Fibroblast of villous mesenchyme (primary cell): ENCODE measurements around the gene PPP2R2B. TPM values are rescaled to one million over a fixed set of nuclear protein-coding genes. Genes with fewer than 3 reads are reported as not detected.
A peak's percentile ranks its signal among the peaks of the same experiment; 100 is the strongest.
"Not testable (repeated sequence)": the region's sequence is repeated elsewhere in the genome, so short reads cannot be mapped to it uniquely, and the experiment has no call there.

Source experiments
- DNase-seq: peaks from one replicate; pipeline ENCODE4 v3.0.0-alpha.2; 2010; ENCODE audit warnings: low read depth
- H3K4me3 ChIP-seq: 2 replicates; pipeline ENCODE4 v1.5.1; 2011; ENCODE audit warnings: low read depth, mild to moderate bottlenecking, low read length
- total RNA-seq: library from RNA; depleted of rRNA; stranded (reverse); fragments of >200 nt; gene quantifications from 2 replicates; pipeline ENCODE4 v1.2.3, GENCODE V29; 2012
- TF ChIP-seq, protein P1 (sequence below): IDR thresholded peaks from 2 replicates; pipeline ENCODE4 v1.5.1; 2012; ENCODE audit warnings: low read depth, mild to moderate bottlenecking, low read length; ENCODE audit not compliant: insufficient read depth

Gene PPP2R2B
- total RNA-seq, 1 donor = 2.2 TPM

DNA sequence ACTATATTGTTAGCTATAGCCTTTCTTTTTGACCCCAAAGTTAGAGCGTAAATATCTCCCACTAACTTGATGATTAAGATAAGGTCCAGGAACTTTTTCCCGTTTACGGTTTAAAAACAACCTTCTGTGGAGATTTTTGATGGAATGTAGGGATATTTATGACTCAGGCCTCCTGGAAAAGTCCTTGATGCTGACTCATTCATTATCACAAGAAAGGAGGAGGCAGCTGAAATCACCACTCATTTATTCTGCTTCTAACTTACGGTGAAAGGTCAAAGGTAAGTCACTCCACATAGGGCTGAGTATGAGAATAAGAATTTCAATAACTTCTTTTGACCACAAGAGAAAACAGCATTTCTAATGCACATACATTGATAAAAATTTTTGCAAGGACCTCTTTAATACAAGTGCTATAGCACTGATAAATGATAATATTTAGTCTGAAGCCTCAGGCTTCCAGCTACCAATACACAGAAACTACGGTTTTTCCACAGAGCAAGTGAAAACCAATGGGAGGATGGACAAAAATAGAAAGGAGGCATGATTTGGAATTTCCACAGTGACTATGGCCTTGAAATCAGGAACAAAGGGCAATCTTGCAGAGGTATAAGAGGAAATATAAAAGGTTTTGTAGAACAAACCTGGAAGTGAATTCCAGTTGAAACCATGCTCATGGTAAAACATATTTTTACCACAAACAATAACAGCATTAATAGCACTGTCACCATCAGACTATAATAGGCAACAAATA, 146.5 kb downstream of the PPP2R2B start:
- TF ChIP-seq, protein P1, sequence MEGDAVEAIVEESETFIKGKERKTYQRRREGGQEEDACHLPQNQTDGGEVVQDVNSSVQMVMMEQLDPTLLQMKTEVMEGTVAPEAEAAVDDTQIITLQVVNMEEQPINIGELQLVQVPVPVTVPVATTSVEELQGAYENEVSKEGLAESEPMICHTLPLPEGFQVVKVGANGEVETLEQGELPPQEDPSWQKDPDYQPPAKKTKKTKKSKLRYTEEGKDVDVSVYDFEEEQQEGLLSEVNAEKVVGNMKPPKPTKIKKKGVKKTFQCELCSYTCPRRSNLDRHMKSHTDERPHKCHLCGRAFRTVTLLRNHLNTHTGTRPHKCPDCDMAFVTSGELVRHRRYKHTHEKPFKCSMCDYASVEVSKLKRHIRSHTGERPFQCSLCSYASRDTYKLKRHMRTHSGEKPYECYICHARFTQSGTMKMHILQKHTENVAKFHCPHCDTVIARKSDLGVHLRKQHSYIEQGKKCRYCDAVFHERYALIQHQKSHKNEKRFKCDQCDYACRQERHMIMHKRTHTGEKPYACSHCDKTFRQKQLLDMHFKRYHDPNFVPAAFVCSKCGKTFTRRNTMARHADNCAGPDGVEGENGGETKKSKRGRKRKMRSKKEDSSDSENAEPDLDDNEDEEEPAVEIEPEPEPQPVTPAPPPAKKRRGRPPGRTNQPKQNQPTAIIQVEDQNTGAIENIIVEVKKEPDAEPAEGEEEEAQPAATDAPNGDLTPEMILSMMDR = no peak
- peak; percentile 85 for DNase-seq
- no peak overlapping the region for H3K4me3 ChIP-seq

DNA sequence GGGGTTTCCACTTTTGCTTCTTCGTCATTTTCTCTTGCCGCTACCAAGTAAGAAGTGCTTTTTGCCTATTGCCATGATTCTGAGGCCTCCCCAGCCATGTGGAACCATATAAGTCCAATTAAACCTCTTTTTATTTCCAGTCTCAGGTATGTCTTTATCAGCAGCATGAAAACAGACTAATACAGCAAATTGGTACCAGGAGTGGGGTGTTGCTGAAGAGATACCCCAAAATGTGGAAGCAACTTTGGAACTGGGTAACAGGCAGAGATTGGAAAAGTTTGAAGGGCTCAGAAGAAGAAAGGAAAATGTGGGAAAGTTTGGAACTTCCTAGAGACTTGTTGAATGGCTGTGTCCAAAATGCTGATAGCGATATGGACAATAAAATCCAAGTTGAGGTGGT, 149.8 kb downstream of the PPP2R2B start:
- not testable (repeated sequence) for H3K4me3 ChIP-seq, DNase-seq

DNA sequence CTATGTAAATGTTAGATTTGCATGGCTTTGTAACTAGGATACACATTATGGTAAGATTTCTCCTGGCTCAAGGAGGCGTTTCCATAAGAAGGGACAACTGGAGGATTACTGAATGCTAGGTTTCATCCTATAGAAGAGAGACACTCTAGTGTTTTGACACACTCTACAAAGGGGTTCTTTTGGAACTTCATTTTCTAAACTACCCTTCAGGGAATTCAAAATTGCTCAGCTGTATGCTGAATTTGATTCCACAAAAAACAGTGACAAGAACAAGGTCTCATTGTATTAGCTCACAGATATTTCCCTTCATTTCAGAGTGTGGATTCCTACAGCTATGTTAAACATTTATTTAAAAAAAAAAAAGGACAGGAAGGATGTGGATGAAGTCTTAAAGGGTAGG, 151.7 kb downstream of the PPP2R2B start:
- no peak overlapping the region for H3K4me3 ChIP-seq

DNA sequence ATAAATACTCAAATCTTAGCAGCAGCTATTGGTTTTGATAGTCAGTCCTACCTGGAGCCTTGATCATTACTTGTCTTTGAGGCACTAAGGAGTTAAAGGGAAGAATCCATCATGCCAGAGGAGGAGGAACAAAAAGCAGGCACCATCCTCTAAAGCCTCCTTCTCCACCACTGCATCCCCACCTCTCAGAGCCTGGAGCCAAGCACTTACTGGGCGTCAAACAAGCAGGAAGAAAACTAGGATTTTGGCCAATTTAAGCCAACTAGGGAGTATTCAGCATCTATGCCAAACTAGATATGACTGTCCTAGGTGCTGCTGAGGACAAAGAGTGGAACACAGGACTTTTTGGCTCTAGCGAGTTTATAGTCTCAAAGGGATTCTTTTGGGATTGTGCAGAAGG, 152.5 kb downstream of the PPP2R2B start:
- DNase-seq = no peak
- TF ChIP-seq, protein P1 = no peak
- no peak overlapping the region for H3K4me3 ChIP-seq

More for the DNA sequence above, 151.7 kb downstream of the PPP2R2B start:
- TF ChIP-seq, protein P1 = no peak
- no peak for DNase-seq

DNA sequence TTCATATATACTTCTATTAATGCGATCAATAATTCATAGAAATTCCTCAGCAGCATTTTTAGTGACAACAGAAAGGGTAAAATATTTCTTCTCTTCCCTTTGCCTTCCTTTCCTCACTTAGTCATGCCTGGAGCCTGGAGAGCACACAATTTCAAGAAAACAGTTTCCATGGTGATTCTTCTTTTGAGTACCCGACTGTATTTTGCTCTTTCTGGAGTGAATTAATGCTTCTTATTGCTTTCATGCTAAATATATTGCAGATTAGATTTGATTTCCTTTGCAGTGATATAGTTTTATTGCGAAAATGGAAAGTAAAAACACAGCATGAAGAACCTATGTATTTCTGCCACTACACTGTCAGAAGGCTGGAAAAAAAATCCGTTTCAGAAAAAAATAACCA, 153.5 kb downstream of the PPP2R2B start:
- no peak for DNase-seq

DNA sequence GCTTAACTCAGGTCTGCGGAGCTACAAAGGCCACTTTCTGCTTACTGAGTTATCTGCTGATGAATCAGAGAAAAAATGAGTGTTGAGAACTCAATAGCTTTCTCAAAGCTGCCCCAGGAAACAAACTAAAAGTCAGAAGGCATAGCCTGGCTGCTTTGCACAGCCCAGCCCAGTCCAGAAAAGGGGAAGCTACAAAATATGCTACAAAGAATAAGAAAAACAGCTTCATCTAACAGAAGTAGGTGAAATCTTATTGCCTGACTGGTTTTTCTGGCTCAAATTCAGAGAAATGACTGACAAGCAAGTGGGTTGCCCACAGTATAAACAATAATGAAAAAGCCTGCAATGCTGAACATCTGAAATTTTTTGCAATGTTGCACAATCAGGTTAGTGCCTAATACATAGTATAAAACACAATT, 156.2 kb downstream of the PPP2R2B start:
- no peak overlapping the region for H3K4me3 ChIP-seq
- TF ChIP-seq, protein P1 = no peak
- peak; percentile 53 for DNase-seq

More for the DNA sequence above, 153.5 kb downstream of the PPP2R2B start:
- TF ChIP-seq, protein P1 = no peak
- no peak overlapping the region for H3K4me3 ChIP-seq

DNA sequence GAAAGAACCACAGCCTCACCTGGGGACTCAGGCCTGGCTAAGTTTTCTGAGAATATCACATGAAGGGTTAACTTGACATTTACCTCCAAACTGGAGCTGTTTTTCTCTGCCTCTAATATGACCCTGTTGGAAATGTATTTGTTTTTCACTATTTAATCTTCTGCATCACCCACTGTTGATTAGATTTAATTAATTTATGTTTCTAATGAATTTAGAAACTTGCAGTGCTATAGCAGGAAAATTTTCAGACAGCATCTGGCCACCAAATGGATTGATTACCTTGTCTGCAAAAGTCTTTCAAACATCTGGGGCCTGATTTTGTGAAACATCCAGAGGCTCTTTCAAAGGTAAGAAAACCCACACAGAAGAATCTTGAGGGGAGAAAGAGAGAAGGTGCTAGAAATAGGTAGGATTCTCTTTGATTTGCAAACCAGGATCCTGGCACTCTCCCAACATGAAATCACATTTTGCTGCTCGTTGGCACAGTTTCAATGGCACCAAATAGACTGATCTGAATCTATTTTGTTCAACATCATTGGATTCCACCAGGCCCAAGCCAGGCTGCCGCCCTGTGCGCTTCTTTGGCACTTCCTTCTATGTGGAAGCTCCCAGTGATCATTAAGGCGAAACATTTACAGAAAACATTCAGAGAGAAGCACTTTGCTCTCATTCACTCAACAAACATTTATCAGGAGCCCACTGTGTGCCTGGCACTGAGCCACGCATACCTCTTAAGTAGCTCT, 157.3 kb downstream of the PPP2R2B start:
- TF ChIP-seq, protein P1 = no peak
- no peak overlapping the region for H3K4me3 ChIP-seq
- no peak for DNase-seq
